ENCODE measurements around the gene ATP8B1. TPM values are rescaled to one million over a fixed set of nuclear protein-coding genes. Genes with fewer than 3 reads are reported as not detected.

The ATP8B1 gene
- polyA plus RNA-seq, 1 experiment = 77.6 TPM

DNA sequence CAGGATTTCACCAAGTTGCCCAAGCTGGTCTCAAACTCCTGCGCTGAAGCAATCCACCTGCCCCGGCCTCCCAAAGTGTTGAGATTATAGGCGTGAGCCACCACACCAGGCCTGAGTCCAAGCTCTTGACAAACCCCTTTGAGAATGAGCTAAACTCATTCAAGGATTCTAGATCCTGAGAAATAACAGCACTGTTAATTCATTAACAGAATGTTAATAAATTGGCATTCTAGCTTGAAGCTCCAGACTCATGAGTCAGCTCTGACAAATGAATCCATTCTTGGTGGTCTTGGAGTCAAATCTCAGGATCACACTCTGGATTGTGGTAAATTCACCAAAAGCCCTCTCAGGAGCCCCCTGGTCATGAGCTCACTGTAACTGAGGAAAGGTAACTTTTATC, 183.2 kb downstream of the ATP8B1 start:
- no peak for TF ChIP-seq CTCF (IDR thresholded peaks at IDR 0.05; ENCODE audit: low read depth, low read length)
- no peaks in the 10 kb centered on the region for H3K27me3 ChIP-seq (ENCODE audit: control insufficient read depth, insufficient read depth, low read length)
- DNase-seq (ENCODE audit: low read depth, low spot score) = no peak
- CTCF ChIA-PET = interaction anchor here (1.1 kb wide), 1 partner anchor 502 kb away, joined by 4 read pairs; no protein-coding TSS in a partner anchor
- H3K27ac ChIP-seq (ENCODE audit: low read depth, low read length) = no peak overlapping the region
- POLR2A ChIA-PET = interaction anchor here (0.6 kb wide), 1 partner anchor 872 kb away, joined by 3 read pairs; no protein-coding TSS in a partner anchor
- no peak overlapping the region for H3K4me3 ChIP-seq (ENCODE audit: low read depth, low read length)
- no peaks in the 10 kb centered on the region for H3K9me3 ChIP-seq (ENCODE audit: control insufficient read depth, insufficient read depth, low read length)

GRCh38 chr18:57618910-57619309, 184.2 kb downstream of the ATP8B1 start:
- POLR2A ChIA-PET = no interaction called here
- H3K4me3 ChIP-seq (ENCODE audit: low read depth, low read length) = no peak overlapping the region
- no peak overlapping the region for H3K27ac ChIP-seq (ENCODE audit: low read depth, low read length)
- no peak for DNase-seq (ENCODE audit: low read depth, low spot score)
- no peaks in the 10 kb centered on the region for H3K27me3 ChIP-seq (ENCODE audit: control insufficient read depth, insufficient read depth, low read length)
- TF ChIP-seq CTCF (IDR thresholded peaks at IDR 0.05; ENCODE audit: low read depth, low read length) = no peak
- CTCF ChIA-PET = no interaction called here
- no peaks in the 10 kb centered on the region for H3K9me3 ChIP-seq (ENCODE audit: control insufficient read depth, insufficient read depth, low read length)

- Histone ChIP-seq H3K27me3 (ENCODE audit: control insufficient read depth, insufficient read depth, low read length) (no peaks in the 10 kb centered on the region), H3K27ac (ENCODE audit: low read depth, low read length) (no peak overlapping the region), H3K9me3 (ENCODE audit: control insufficient read depth, insufficient read depth, low read length) (no peaks in the 10 kb centered on the region), H3K4me3 (ENCODE audit: low read depth, low read length) (no peak overlapping the region)
- POLR2A ChIA-PET = no interaction called here
- no peak for DNase-seq (ENCODE audit: low read depth, low spot score)
- CTCF ChIA-PET = interaction anchor here (0.6 kb wide), 1 partner anchor 216 kb away, joined by 3 read pairs; no protein-coding TSS in a partner anchor
- no peak for TF ChIP-seq CTCF (IDR thresholded peaks at IDR 0.05; ENCODE audit: low read depth, low read length)
Observed at GRCh38 chr18:57603871-57604270, 199.2 kb downstream of the ATP8B1 start.

Small RNA genes within 50 kb of the gene (small RNA-seq; reads per million reads assigned to genes)
- gene RNU6-742P (ENCODE audit: insufficient read length, low read depth) = not detected

Other genes starting within 250 kb of the ATP8B1 start
- 65.3 and 71.7 TPM in 2 replicates for gene FECH, start 216.6 kb downstream of the ATP8B1 start, polyA plus RNA-seq (2011; rRNA removed)
- gene NARS1, start 181.5 kb downstream of the ATP8B1 start, polyA plus RNA-seq (2011; rRNA removed) = 199 and 253 TPM in 2 replicates
- 13.5 and 15.0 TPM in 2 replicates for gene NEDD4L, start 240.9 kb upstream of the ATP8B1 start, polyA plus RNA-seq (2011; rRNA removed)

Data from AG04450 (cell line).